Measurements from ENCODE around the gene DNTTIP2.
"Not testable (repeated sequence)": the region's sequence is repeated elsewhere in the genome, so short reads cannot be mapped to it uniquely, and the experiment has no call there.

DNTTIP2 gene

GRCh38 chr1:93877529-93877928 lies 1.5 kb downstream of the DNTTIP2 start:
- in situ Hi-C loops (cut with MboI; ENCODE audit: low sequenced_read_pairs), result no loop called here

GRCh38 chr1:93876244-93876643 lies 2.8 kb downstream of the DNTTIP2 start:
- in situ Hi-C loops (cut with MboI; ENCODE audit: low sequenced_read_pairs), result no loop called here

GRCh38 chr1:93874025-93874651 lies 4.9 kb downstream of the DNTTIP2 start:
- in situ Hi-C loops (cut with MboI; ENCODE audit: low sequenced_read_pairs), result no loop called here

GRCh38 chr1:93871366-93871765 lies 7.6 kb downstream of the DNTTIP2 start:
- in situ Hi-C loops (cut with MboI; ENCODE audit: low sequenced_read_pairs), result no loop called here

GRCh38 chr1:93869653-93870052 lies 9.4 kb downstream of the DNTTIP2 start:
- in situ Hi-C loops (cut with MboI; ENCODE audit: low sequenced_read_pairs), result no loop called here

- in situ Hi-C loops (cut with MboI; ENCODE audit: low sequenced_read_pairs), result not testable (repeated sequence)
Measured at GRCh38 chr1:93868492-93868891, 10.5 kb downstream of the DNTTIP2 start.

GRCh38 chr1:93865253-93865652 lies 13.8 kb downstream of the DNTTIP2 start:
- in situ Hi-C loops (cut with MboI; ENCODE audit: low sequenced_read_pairs), result no loop called here

GRCh38 chr1:93864175-93864574 lies 14.8 kb downstream of the DNTTIP2 start:
- in situ Hi-C loops (cut with MboI; ENCODE audit: low sequenced_read_pairs), result no loop called here

GRCh38 chr1:93857653-93858052 lies 21.4 kb downstream of the DNTTIP2 start:
- in situ Hi-C loops (cut with MboI; ENCODE audit: low sequenced_read_pairs), result not testable (repeated sequence)

- in situ Hi-C loops (cut with MboI; ENCODE audit: low sequenced_read_pairs), result not testable (repeated sequence)
Measured at GRCh38 chr1:93855983-93856382, 23.0 kb downstream of the DNTTIP2 start.

- in situ Hi-C loops (cut with MboI; ENCODE audit: low sequenced_read_pairs), result no loop called here
Measured at GRCh38 chr1:93853940-93854339, 25.1 kb downstream of the DNTTIP2 start.

GRCh38 chr1:93851878-93852277 lies 27.1 kb downstream of the DNTTIP2 start:
- in situ Hi-C loops (cut with MboI; ENCODE audit: low sequenced_read_pairs), result no loop called here

GRCh38 chr1:93851327-93851712 lies 27.7 kb downstream of the DNTTIP2 start:
- in situ Hi-C loops (cut with MboI; ENCODE audit: low sequenced_read_pairs), result no loop called here

GRCh38 chr1:93850687-93851326 lies 28.2 kb downstream of the DNTTIP2 start:
- in situ Hi-C loops (cut with MboI; ENCODE audit: low sequenced_read_pairs), result not testable (repeated sequence)

GRCh38 chr1:93848350-93848883 lies 30.6 kb downstream of the DNTTIP2 start:
- in situ Hi-C loops (cut with MboI; ENCODE audit: low sequenced_read_pairs), result no loop called here

GRCh38 chr1:93847811-93848288 lies 31.2 kb downstream of the DNTTIP2 start:
- in situ Hi-C loops (cut with MboI; ENCODE audit: low sequenced_read_pairs), result no loop called here

- in situ Hi-C loops (cut with MboI; ENCODE audit: low sequenced_read_pairs), result no loop called here
Measured at GRCh38 chr1:93846992-93847810, 31.8 kb downstream of the DNTTIP2 start.

GRCh38 chr1:93846206-93846991 lies 32.6 kb downstream of the DNTTIP2 start:
- in situ Hi-C loops (cut with MboI; ENCODE audit: low sequenced_read_pairs), result no loop called here

- in situ Hi-C loops (cut with MboI; ENCODE audit: low sequenced_read_pairs), result no loop called here
Measured at GRCh38 chr1:93845538-93846205, 33.3 kb downstream of the DNTTIP2 start.
